GM18861 (cell line): ENCODE measurements around the gene GCKR.

Experiments
- ATAC-seq: cut with Tn5 transposase; IDR thresholded peaks from one replicate; pipeline ENCODE4 v1.9.1; 2021; ENCODE audit not compliant: unreplicated experiment

The GCKR gene

GRCh38 chr2:27571197-27571596, 74.6 kb downstream of the GCKR start:
- no peak for ATAC-seq

DNA sequence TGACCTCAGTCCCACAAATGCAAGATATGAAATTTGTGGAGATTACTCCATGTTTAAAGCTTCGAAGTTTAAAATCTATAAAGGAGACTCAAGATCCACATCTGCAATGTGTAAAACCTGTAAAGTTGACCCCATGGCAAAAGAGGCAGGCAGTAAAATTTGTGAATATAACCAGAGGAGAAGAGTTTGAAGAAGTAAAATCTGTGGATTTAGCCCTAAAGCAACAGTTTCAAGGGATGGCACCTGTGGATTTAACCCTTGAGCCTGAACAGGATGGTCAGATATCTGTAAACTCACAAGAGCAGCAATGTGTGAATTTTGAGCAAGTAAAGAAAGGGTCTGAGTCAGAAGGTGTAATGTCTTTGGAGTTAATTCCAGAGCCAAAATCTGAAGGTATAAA, 75.0 kb downstream of the GCKR start:
- no peak for ATAC-seq

- no peak for ATAC-seq
These were observed 75.8 kb downstream of the GCKR start for GRCh38 chr2:27572439-27572838.

DNA sequence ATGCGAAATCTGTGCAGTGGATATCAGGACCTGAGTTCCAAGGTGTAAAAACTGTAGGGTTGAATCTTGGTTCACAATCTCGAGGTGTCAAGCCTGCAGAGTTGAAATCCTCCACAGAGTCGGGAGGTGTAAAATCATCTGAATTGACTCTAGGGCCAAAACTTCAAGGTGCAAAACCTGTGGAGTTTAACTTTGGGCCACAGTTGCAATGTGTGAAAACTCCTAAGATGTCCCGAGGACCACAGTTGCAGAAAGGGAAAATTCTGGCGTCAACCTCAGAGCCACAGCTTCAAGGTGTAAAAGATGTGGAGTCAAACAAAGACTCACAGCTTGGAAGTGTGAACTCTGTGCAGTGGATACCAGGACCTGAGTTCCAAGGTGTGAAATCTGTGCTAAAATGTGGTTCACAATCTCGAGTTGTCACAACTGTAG, 76.4 kb downstream of the GCKR start:
- no peak for ATAC-seq
